SK-N-SH (cell line): ENCODE data around the gene UTRN.

Source experiments
- CHD2 ChIP-seq: fragments of 150-350 bp; IDR thresholded peaks from 2 replicates; pipeline ENCODE4 v1.6.1; 2018; ENCODE audit warnings: low read length; ENCODE audit not compliant: partially characterized antibody
- EP300 ChIP-seq, 2 experiments: IDR thresholded peaks; 2 replicates each; pipeline versions ENCODE4 v1.4.0 to v1.6.1; 2012; ENCODE audit warnings: borderline replicate concordance in 1 of 2, low read depth in 1 of 2, low read length in 1 of 2
- EZH2phosphoT487 ChIP-seq: fragments of 200-600 bp; sonication (generic); IDR thresholded peaks from 2 replicates; pipeline ENCODE4 v1.6.1; 2017; ENCODE audit warnings: low read depth, mixed run types, mild to moderate bottlenecking, antibody characterized with exemption, moderate library complexity, borderline replicate concordance
- FOXJ3 ChIP-seq: sonication (generic); formaldehyde crosslinking; IDR thresholded peaks from 2 replicates; pipeline ENCODE4 v1.5.1; 2020; ENCODE audit warnings: mild to moderate bottlenecking, missing genetic modification reagents
- IRF3 ChIP-seq: fragments of 150-350 bp; IDR thresholded peaks from 2 replicates; pipeline ENCODE4 v1.6.1; 2016; ENCODE audit warnings: mild to moderate bottlenecking, low read depth, low read length
- NRF1 ChIP-seq: IDR thresholded peaks from 2 replicates; pipeline ENCODE4 v1.6.1; 2012; ENCODE audit warnings: low read depth, mild to moderate bottlenecking, low read length
- PBX3 ChIP-seq: IDR thresholded peaks from 2 replicates; pipeline ENCODE4; 2012
- REST ChIP-seq: IDR thresholded peaks from 2 replicates; pipeline ENCODE4 v1.6.1; 2012; ENCODE audit warnings: mild to moderate bottlenecking, low read depth, low read length, moderate library complexity
- RXRA ChIP-seq: IDR thresholded peaks from 2 replicates; pipeline ENCODE4 v1.4.0; 2012; ENCODE audit warnings: low read depth, mild to moderate bottlenecking, borderline replicate concordance
- TAF1 ChIP-seq: IDR thresholded peaks from 2 replicates; pipeline ENCODE4 v1.6.1; 2012; ENCODE audit warnings: low read depth, mild to moderate bottlenecking, low read length, moderate library complexity, borderline replicate concordance
- TCF12 ChIP-seq: IDR thresholded peaks from 2 replicates; pipeline ENCODE4 v1.4.0; 2012
- TF ChIP-seq, protein P1 (sequence below): fragments of 200-600 bp; sonication (generic); IDR thresholded peaks from 2 replicates; pipeline ENCODE4 v1.6.1; 2017; ENCODE audit warnings: antibody characterized with exemption, mild to moderate bottlenecking, moderate library complexity
- TF ChIP-seq, protein P2 (sequence below): IDR thresholded peaks from 2 replicates; pipeline ENCODE4 v1.4.0; 2012; ENCODE audit warnings: low read depth

DNA sequence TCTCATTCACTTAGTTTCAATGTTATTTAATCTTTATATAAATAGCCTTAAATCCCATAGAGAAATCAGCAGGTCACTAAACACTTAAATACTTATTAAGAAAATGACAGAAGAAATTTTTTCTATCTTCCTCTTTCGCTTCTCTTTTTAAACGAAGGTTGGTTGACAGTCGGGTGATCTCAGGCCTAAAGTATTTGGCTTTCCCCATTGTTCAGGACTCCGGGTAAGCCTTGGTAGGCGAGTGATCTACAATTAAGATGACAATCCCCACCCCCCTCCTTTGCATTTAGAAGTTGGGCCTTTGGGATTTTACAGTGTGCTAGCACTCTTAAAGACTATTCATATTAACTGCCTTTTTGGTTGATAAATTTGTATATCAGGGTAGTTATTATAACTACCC is 19.7 kb upstream of the UTRN start:
- TF ChIP-seq, protein P1, sequence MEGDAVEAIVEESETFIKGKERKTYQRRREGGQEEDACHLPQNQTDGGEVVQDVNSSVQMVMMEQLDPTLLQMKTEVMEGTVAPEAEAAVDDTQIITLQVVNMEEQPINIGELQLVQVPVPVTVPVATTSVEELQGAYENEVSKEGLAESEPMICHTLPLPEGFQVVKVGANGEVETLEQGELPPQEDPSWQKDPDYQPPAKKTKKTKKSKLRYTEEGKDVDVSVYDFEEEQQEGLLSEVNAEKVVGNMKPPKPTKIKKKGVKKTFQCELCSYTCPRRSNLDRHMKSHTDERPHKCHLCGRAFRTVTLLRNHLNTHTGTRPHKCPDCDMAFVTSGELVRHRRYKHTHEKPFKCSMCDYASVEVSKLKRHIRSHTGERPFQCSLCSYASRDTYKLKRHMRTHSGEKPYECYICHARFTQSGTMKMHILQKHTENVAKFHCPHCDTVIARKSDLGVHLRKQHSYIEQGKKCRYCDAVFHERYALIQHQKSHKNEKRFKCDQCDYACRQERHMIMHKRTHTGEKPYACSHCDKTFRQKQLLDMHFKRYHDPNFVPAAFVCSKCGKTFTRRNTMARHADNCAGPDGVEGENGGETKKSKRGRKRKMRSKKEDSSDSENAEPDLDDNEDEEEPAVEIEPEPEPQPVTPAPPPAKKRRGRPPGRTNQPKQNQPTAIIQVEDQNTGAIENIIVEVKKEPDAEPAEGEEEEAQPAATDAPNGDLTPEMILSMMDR = no peak
- TF ChIP-seq EP300 (IDR thresholded peaks at IDR 0.05; ENCODE audit: borderline replicate concordance in 1 of 2, low read depth in 1 of 2, low read length in 1 of 2) (no peak), TAF1 (no peak), TCF12 (no peak), REST (no peak), EZH2phosphoT487 (no peak), PBX3 (no peak), RXRA (no peak), NRF1 (no peak), CHD2 (no peak), IRF3 (no peak), FOXJ3 (no peak)
- TF ChIP-seq, protein P2, sequence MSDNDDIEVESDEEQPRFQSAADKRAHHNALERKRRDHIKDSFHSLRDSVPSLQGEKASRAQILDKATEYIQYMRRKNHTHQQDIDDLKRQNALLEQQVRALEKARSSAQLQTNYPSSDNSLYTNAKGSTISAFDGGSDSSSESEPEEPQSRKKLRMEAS = no peak
